ENCODE measurements around the gene KCNMB1. TPM values are rescaled to one million over a fixed set of nuclear protein-coding genes. Genes with fewer than 3 reads are reported as not detected.

KCNMB1 gene
- total RNA-seq, 1 donor from 2014 or later: 0.14 TPM

DNA sequence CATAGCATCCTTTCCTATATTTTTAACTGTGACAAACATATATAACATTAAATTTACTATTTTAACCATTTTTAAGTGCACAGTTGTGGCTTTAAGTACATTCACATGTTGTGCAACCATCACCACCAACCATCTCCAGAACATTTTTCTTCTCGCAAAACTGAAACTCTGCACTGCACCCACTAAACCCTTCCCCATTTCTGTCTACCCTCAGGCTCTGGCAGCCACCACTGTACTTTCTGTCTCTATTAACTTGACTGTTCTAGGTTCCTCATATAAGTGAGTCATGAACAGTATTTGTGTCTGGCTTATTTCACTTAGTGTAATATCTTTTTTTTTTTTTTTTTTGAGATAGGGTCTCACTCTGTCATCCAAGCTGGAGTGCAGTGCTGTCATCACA is 25.5 kb downstream of the KCNMB1 start:
- Histone ChIP-seq H3K4me1 (ENCODE audit: insufficient read depth, low read length) (no peaks in the 10 kb centered on the region), H2AFZ (ENCODE audit: low read depth, low read length) (no peak overlapping the region), H3K27me3 (ENCODE audit: insufficient read depth, low read length) (no peaks in the 10 kb centered on the region), H3K9ac (ENCODE audit: low read length) (no peak overlapping the region), H3K4me2 (ENCODE audit: low read length) (no peak overlapping the region), H3K79me2 (ENCODE audit: insufficient read depth, low read length) (no peaks in the 10 kb centered on the region), H3K4me3 (ENCODE audit: insufficient read depth, low read depth, low read length) (no peak overlapping the region), H3K36me3 (ENCODE audit: insufficient read depth, low read length) (no peaks in the 10 kb centered on the region), H4K20me1 (ENCODE audit: insufficient read depth, low read length) (no peaks in the 10 kb centered on the region), H3K27ac (ENCODE audit: low read depth, low read length) (no peak overlapping the region), H3K9me3 (ENCODE audit: insufficient read depth, low read depth, low read length) (no peaks in the 10 kb centered on the region)
- H3K9me3 Mint-ChIP-seq (ENCODE audit: unreplicated experiment): no peaks in the 10 kb centered on the region
- no peaks in the 10 kb centered on the region for H3K36me3 Mint-ChIP-seq (ENCODE audit: low read depth, unreplicated experiment)
- no peak for DNase-seq (ENCODE audit: low read depth)
- H3K27ac Mint-ChIP-seq (ENCODE audit: unreplicated experiment): no peak overlapping the region
- peaks cover 18% of the 10 kb centered on the region for H3K27me3 Mint-ChIP-seq (ENCODE audit: low read depth, unreplicated experiment)
- H3K4me3 Mint-ChIP-seq (ENCODE audit: unreplicated experiment): no peak overlapping the region
- TF ChIP-seq EZH2 (IDR thresholded peaks at IDR 0.05; ENCODE audit: insufficient read depth, low read length): no peak
- TF ChIP-seq, protein P1, sequence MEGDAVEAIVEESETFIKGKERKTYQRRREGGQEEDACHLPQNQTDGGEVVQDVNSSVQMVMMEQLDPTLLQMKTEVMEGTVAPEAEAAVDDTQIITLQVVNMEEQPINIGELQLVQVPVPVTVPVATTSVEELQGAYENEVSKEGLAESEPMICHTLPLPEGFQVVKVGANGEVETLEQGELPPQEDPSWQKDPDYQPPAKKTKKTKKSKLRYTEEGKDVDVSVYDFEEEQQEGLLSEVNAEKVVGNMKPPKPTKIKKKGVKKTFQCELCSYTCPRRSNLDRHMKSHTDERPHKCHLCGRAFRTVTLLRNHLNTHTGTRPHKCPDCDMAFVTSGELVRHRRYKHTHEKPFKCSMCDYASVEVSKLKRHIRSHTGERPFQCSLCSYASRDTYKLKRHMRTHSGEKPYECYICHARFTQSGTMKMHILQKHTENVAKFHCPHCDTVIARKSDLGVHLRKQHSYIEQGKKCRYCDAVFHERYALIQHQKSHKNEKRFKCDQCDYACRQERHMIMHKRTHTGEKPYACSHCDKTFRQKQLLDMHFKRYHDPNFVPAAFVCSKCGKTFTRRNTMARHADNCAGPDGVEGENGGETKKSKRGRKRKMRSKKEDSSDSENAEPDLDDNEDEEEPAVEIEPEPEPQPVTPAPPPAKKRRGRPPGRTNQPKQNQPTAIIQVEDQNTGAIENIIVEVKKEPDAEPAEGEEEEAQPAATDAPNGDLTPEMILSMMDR (IDR thresholded peaks at IDR 0.05; ENCODE audit: insufficient read depth, low read depth, low read length): no peak
- H3K4me1 Mint-ChIP-seq (ENCODE audit: low read depth, unreplicated experiment): no peaks in the 10 kb centered on the region
- no peak for FAIRE-seq

DNA sequence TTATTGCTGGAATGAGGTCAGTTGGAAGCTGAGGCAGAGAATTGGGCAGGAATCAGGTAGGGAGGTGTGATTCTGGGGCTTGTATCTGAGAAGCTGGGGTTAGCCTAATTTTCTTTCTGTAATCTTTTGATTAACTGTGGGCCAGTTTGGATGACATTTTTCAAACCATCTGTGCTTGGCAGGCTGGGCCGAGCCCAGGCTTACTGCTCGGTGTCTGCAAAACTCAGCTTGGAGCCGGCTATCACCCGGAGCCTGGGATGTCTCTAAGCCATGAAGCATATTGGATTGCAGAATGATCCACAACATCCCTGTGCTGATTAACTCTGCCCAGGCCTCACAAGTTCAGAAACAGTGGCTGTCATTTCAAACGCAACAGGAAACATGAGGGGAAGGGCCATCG is 26.5 kb downstream of the KCNMB1 start:
- no peak overlapping the region for H3K9ac ChIP-seq (ENCODE audit: low read length)
- no peak overlapping the region for H3K4me2 ChIP-seq (ENCODE audit: low read length)
- no peak overlapping the region for H2AFZ ChIP-seq (ENCODE audit: low read depth, low read length)
- FAIRE-seq (no peak), DNase-seq (ENCODE audit: low read depth) (no peak)
- Mint-ChIP-seq H3K27ac (ENCODE audit: unreplicated experiment) (no peak overlapping the region), H3K4me3 (ENCODE audit: unreplicated experiment) (no peak overlapping the region), H3K36me3 (ENCODE audit: low read depth, unreplicated experiment) (no peaks in the 10 kb centered on the region), H3K4me1 (ENCODE audit: low read depth, unreplicated experiment) (no peaks in the 10 kb centered on the region), H3K27me3 (ENCODE audit: low read depth, unreplicated experiment) (peaks cover 16% of the 10 kb centered on the region), H3K9me3 (ENCODE audit: unreplicated experiment) (no peaks in the 10 kb centered on the region)
- no peak for TF ChIP-seq EZH2 (IDR thresholded peaks at IDR 0.05; ENCODE audit: insufficient read depth, low read length)
- TF ChIP-seq, protein P1 (IDR thresholded peaks at IDR 0.05; ENCODE audit: insufficient read depth, low read depth, low read length): no peak
- H3K9me3 ChIP-seq (ENCODE audit: insufficient read depth, low read depth, low read length): no peaks in the 10 kb centered on the region
- H3K27me3 ChIP-seq (ENCODE audit: insufficient read depth, low read length): no peaks in the 10 kb centered on the region
- no peaks in the 10 kb centered on the region for H3K36me3 ChIP-seq (ENCODE audit: insufficient read depth, low read length)
- H3K27ac ChIP-seq (ENCODE audit: low read depth, low read length): no peak overlapping the region
- H3K4me3 ChIP-seq (ENCODE audit: insufficient read depth, low read depth, low read length): no peak overlapping the region
- no peaks in the 10 kb centered on the region for H3K79me2 ChIP-seq (ENCODE audit: insufficient read depth, low read length)
- H3K4me1 ChIP-seq (ENCODE audit: insufficient read depth, low read length): no peaks in the 10 kb centered on the region
- H4K20me1 ChIP-seq (ENCODE audit: insufficient read depth, low read length): no peaks in the 10 kb centered on the region

DNA sequence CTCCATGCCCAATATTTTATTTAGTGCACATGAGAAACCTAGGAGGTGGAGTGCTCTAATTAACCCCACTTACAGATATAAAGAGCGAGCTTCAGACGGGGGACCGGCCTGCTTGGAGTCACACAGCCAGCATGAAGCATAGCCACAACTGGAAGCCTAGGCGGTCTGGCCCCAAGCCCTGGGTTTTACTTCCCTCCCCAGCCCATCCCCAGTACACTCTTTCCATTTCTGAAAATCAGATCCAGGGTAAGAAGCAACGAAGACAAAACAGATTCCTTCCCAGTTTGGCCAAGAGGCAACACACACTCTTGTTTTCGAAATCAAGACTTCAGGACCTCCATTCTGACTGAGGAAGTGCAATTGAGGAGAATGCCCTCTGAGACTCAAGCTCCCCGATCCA is 27.1 kb downstream of the KCNMB1 start:
- peaks cover 14% of the 10 kb centered on the region for H3K27me3 Mint-ChIP-seq (ENCODE audit: low read depth, unreplicated experiment)
- H3K36me3 Mint-ChIP-seq (ENCODE audit: low read depth, unreplicated experiment): no peaks in the 10 kb centered on the region
- DNase-seq (ENCODE audit: low read depth) (no peak), FAIRE-seq (no peak)
- Histone ChIP-seq H3K9me3 (ENCODE audit: insufficient read depth, low read depth, low read length) (no peaks in the 10 kb centered on the region), H3K27me3 (ENCODE audit: insufficient read depth, low read length) (no peaks in the 10 kb centered on the region), H2AFZ (ENCODE audit: low read depth, low read length) (no peak overlapping the region), H3K79me2 (ENCODE audit: insufficient read depth, low read length) (no peaks in the 10 kb centered on the region), H3K36me3 (ENCODE audit: insufficient read depth, low read length) (no peaks in the 10 kb centered on the region), H3K9ac (ENCODE audit: low read length) (no peak overlapping the region), H4K20me1 (ENCODE audit: insufficient read depth, low read length) (no peaks in the 10 kb centered on the region), H3K4me3 (ENCODE audit: insufficient read depth, low read depth, low read length) (no peak overlapping the region), H3K4me1 (ENCODE audit: insufficient read depth, low read length) (no peaks in the 10 kb centered on the region), H3K4me2 (ENCODE audit: low read length) (no peak overlapping the region), H3K27ac (ENCODE audit: low read depth, low read length) (no peak overlapping the region)
- H3K9me3 Mint-ChIP-seq (ENCODE audit: unreplicated experiment): no peaks in the 10 kb centered on the region
- H3K4me1 Mint-ChIP-seq (ENCODE audit: low read depth, unreplicated experiment): no peaks in the 10 kb centered on the region
- TF ChIP-seq, protein P1 (IDR thresholded peaks at IDR 0.05; ENCODE audit: insufficient read depth, low read depth, low read length): no peak
- no peak for TF ChIP-seq EZH2 (IDR thresholded peaks at IDR 0.05; ENCODE audit: insufficient read depth, low read length)
- H3K27ac Mint-ChIP-seq (ENCODE audit: unreplicated experiment): no peak overlapping the region
- H3K4me3 Mint-ChIP-seq (ENCODE audit: unreplicated experiment): no peak overlapping the region

Measured in astrocyte (in vitro differentiated cells and primary cell).